Neutrophil (primary cell): ENCODE results near the gene RPLP2.

Experiments used
- H3K27ac ChIP-seq: fragments of 200-600 bp; sonication (generic); 2 replicates; pipeline ENCODE4 v1.5.1; 2016; ENCODE audit warnings: mild to moderate bottlenecking, moderate library complexity
- H3K27me3 ChIP-seq: fragments of 200-600 bp; sonication (generic); 2 replicates; pipeline ENCODE4 v1.6.0; 2016; ENCODE audit warnings: mild to moderate bottlenecking
- H3K36me3 ChIP-seq: fragments of 200-600 bp; sonication (generic); 2 replicates; pipeline ENCODE4 v1.5.1; 2017
- H3K4me1 ChIP-seq, 2 experiments: fragments of 200-600 bp in 1 of 2; sonication (generic) in 1 of 2; 1 replicate in 1 of 2; 2 replicates in 1 of 2; pipeline versions ENCODE4 v1.5.1 to v1.6.1; 2013 to 2016; ENCODE audit warnings: low read depth in 1 of 2, low read length in 1 of 2, mild to moderate bottlenecking in 1 of 2, moderate library complexity in 1 of 2; ENCODE audit not compliant: control insufficient read depth in 1 of 2, insufficient read depth in 1 of 2
- H3K4me3 ChIP-seq, 2 experiments: fragments of 200-600 bp in 1 of 2; sonication (generic) in 1 of 2; 1 replicate in 1 of 2; 2 replicates in 1 of 2; pipeline ENCODE4 v1.5.1; 2013 to 2016; ENCODE audit warnings: low read depth in 1 of 2, low read length in 1 of 2, mild to moderate bottlenecking in 1 of 2, moderate library complexity in 1 of 2
- H3K9me3 ChIP-seq: fragments of 200-600 bp; sonication (generic); 2 replicates; pipeline ENCODE4 v1.5.1; 2016
- TF ChIP-seq, protein P1 (sequence below): fragments of 200-600 bp; sonication (generic); IDR thresholded peaks from 2 replicates; pipeline ENCODE4 v1.5.1; 2016; ENCODE audit warnings: antibody characterized with exemption

RPLP2 gene

DNA sequence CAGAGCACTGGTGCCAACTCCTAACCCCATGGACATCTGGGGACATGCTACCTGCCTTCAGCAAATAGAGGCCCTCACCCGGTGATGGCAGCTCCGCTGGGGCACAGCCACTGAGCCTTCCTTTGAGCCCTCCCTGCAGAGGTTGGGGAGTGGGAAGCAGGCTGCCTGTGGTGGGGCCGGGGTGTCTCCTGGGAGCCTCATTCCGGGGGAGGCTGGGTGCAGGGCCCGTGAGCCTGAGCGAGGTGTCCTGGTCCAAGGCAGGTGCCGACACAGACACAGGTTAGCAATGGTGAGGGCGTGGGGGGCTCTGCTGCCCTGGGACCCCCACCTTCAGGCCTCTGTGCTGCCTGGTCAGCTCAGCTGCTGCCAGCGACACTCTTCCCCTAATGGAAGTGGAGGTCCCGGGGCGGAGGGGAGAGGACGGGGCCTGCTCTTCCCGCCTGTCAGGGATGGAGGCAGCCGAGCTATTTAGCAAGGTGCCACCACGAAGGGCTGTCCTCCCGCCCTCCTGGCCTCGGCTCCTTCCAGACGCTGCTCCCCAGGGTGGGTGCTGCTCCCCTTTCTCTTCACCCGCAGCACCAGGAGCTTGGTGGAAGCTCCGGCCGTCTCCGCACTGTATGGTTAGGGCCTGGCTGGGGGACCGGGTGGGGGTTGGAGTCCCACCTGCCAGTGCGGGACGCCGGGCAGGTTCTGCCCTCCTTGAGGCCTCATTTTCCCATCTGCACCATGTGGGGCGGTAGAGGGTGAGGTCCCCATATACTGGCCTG is 44.1 kb downstream of the RPLP2 start:
- Histone ChIP-seq H3K27ac (no peak overlapping the region), H3K36me3 (no peaks in the 10 kb centered on the region), H3K27me3 (peaks cover 31% of the 10 kb centered on the region), H3K9me3 (no peaks in the 10 kb centered on the region), H3K4me3 (no peak overlapping the region), H3K4me1 (peaks cover 5 to 6% of the 10 kb centered on the region in 2 experiments)
- TF ChIP-seq, protein P1, sequence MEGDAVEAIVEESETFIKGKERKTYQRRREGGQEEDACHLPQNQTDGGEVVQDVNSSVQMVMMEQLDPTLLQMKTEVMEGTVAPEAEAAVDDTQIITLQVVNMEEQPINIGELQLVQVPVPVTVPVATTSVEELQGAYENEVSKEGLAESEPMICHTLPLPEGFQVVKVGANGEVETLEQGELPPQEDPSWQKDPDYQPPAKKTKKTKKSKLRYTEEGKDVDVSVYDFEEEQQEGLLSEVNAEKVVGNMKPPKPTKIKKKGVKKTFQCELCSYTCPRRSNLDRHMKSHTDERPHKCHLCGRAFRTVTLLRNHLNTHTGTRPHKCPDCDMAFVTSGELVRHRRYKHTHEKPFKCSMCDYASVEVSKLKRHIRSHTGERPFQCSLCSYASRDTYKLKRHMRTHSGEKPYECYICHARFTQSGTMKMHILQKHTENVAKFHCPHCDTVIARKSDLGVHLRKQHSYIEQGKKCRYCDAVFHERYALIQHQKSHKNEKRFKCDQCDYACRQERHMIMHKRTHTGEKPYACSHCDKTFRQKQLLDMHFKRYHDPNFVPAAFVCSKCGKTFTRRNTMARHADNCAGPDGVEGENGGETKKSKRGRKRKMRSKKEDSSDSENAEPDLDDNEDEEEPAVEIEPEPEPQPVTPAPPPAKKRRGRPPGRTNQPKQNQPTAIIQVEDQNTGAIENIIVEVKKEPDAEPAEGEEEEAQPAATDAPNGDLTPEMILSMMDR = no peak

DNA sequence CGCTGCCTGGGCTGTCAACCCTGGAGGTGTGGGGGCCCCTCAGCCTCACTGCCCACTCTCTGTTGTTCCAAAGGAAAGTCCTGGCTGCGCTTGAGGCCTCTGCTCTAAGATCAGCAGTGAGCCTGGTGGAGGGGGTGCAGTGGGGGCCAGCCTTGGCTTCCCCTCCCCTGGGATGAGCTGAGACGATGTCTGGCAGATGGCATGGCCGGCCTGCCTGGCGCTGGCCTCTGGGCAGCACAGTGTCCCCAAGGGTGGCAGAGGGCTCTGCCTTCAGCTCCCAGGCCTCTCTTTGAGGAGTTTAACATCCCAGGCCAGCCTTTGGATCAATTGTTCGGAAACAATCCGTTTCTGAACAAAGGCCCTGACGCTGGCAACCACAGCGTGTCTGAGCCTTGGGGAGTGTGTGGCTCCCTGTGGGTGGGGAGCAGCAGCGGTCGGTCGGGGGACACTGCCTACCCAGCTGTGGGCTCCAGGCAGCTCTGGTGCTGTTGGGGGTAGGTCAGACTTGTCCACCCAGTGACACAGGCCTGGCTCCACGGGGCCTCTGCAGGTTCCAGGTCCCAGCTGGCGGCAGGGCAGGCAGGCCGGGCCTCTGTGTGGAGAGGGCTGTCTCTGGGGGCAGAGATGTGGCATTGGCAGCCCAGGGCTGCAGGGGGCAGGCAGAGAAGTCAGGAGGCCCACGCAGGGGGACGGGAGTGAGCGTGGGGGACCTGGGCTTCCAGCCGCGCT is 45.0 kb downstream of the RPLP2 start:
- H3K4me1 ChIP-seq = no peaks in the 10 kb centered on the region
- no peaks in the 10 kb centered on the region for H3K36me3 ChIP-seq
- no peaks in the 10 kb centered on the region for H3K9me3 ChIP-seq
- TF ChIP-seq, protein P1 = no peak
- H3K4me3 ChIP-seq = no peak overlapping the region
- no peak overlapping the region for H3K27ac ChIP-seq
- peaks cover 22% of the 10 kb centered on the region for H3K27me3 ChIP-seq

DNA sequence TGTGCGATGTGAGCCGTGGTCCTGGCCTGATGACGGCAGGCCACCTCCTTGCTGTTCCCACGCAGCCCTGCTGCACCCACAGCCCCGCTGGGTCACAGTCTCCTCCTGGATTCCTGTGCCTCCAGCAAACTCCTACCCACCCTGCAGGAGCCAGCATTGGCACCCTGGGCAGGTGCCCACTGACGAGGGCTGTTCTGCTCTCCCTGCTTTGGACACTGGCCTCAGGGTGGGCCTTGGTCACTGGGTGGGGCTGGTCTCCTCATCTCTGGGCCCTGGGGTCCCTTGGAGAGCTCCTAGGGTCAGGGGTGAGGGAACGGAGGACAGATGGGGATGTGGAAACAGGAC is 45.5 kb downstream of the RPLP2 start:
- TF ChIP-seq, protein P1 = no peak
- Histone ChIP-seq H3K4me1 (no peaks in the 10 kb centered on the region), H3K27ac (no peak overlapping the region), H3K4me3 (no peak overlapping the region), H3K27me3 (peaks cover 16% of the 10 kb centered on the region), H3K36me3 (no peaks in the 10 kb centered on the region), H3K9me3 (no peaks in the 10 kb centered on the region)

DNA sequence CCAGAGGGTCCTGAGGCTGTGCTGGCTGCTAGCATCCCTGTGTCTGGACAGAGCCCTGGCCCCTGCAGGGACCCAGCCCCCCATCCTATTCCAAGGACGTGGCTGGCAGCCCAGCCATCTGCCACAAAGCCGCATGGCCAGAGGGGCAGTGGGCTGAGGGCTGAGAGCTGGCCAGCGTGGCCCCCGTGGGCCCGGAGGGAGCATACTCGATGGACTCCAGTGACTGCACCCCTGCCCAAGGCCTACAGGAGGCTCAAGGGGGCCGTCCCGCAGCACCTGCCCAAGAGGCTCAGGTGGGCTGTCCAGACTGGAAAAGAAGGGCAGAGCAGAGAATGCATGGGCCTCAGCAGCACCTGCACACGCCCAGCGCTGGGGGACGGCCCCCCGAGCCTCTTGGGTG is 46.0 kb downstream of the RPLP2 start:
- Histone ChIP-seq H3K36me3 (no peaks in the 10 kb centered on the region), H3K27me3 (peaks cover 12% of the 10 kb centered on the region), H3K4me3 (no peak overlapping the region), H3K9me3 (no peaks in the 10 kb centered on the region), H3K27ac (no peak overlapping the region), H3K4me1 (no peaks in the 10 kb centered on the region)
- TF ChIP-seq, protein P1 = no peak

DNA sequence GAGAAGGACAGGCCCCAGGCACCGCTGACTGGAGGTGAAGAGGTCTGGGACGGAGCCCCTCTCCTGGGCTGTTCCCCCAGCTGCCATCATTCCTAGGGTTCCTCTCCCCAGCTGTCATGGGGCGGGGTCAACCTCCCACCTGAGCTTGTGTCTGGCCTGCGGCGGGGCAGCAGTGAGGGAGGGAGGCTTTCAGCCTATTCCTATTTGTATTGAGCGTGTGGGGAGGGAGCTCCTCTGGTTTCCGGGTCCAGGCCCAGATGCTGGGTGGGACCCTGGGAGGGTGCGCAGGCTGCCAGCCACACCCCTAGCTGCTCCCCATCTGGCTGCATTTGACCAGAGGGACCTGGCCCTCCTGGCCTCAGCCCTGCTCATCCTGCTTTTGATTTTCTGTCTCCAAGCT is 46.6 kb downstream of the RPLP2 start:
- TF ChIP-seq, protein P1 = no peak
- no peak overlapping the region for H3K4me3 ChIP-seq

More for the DNA sequence above, 46.6 kb downstream of the RPLP2 start:
- Histone ChIP-seq H3K27ac (no peak overlapping the region), H3K4me1 (no peaks in the 10 kb centered on the region), H3K27me3 (peaks cover 6% of the 10 kb centered on the region), H3K9me3 (no peaks in the 10 kb centered on the region), H3K36me3 (no peaks in the 10 kb centered on the region)
